HG02970 (cell line): Measurements from ENCODE around the gene FGD2.

ENCODE experiments used
- ATAC-seq: cut with Tn5 transposase; IDR thresholded peaks from one replicate; pipeline ENCODE4 v1.9.1; 2021; ENCODE audit warnings: mild to moderate bottlenecking, moderate library complexity, moderate number of reproducible peaks; ENCODE audit not compliant: unreplicated experiment, low FRiP score

FGD2 gene

GRCh38 chr6:36969988-36970891 lies 35.2 kb upstream of the FGD2 start:
- ATAC-seq: no peak

- ATAC-seq: no peak
These were observed 34.3 kb upstream of the FGD2 start for GRCh38 chr6:36970892-36971842.

- no peak for ATAC-seq
These were observed 33.4 kb upstream of the FGD2 start for GRCh38 chr6:36971921-36972673.

- no peak for ATAC-seq
These were observed 32.3 kb upstream of the FGD2 start for GRCh38 chr6:36973190-36973589.

GRCh38 chr6:36973647-36974046 lies 31.8 kb upstream of the FGD2 start:
- ATAC-seq: no peak

- ATAC-seq: no peak
These were observed 30.0 kb upstream of the FGD2 start for GRCh38 chr6:36975231-36976006.

- no peak for ATAC-seq
These were observed 29.5 kb upstream of the FGD2 start for GRCh38 chr6:36976007-36976264.

- no peak for ATAC-seq
These were observed 28.9 kb upstream of the FGD2 start for GRCh38 chr6:36976509-36976908.

- ATAC-seq: no peak
These were observed 28.5 kb upstream of the FGD2 start for GRCh38 chr6:36976931-36977330.

- no peak for ATAC-seq
These were observed 27.9 kb upstream of the FGD2 start for GRCh38 chr6:36977470-36977941.

- no peak for ATAC-seq
These were observed 26.8 kb upstream of the FGD2 start for GRCh38 chr6:36978421-36979346.

GRCh38 chr6:36979347-36979742 lies 26.1 kb upstream of the FGD2 start:
- no peak for ATAC-seq

GRCh38 chr6:36980129-36980528 lies 25.3 kb upstream of the FGD2 start:
- ATAC-seq: no peak

- no peak for ATAC-seq
These were observed 24.4 kb upstream of the FGD2 start for GRCh38 chr6:36980876-36981619.

- ATAC-seq: no peak
These were observed 21.9 kb upstream of the FGD2 start for GRCh38 chr6:36983538-36983937.

GRCh38 chr6:36984581-36985416 lies 20.7 kb upstream of the FGD2 start:
- no peak for ATAC-seq

GRCh38 chr6:36985417-36985807 lies 20.0 kb upstream of the FGD2 start:
- ATAC-seq: peak; percentile 5
